GM12878 (cell line): ENCODE data around the gene TMEM135.

Experiments used
- ATF2 ChIP-seq: IDR thresholded peaks from 2 replicates; pipeline ENCODE4 v1.6.1; 2012; ENCODE audit warnings: low read length, inconsistent platforms
- ATF3 ChIP-seq: IDR thresholded peaks from 2 replicates; pipeline ENCODE4 v1.6.1; 2011; ENCODE audit warnings: low read depth, mild to moderate bottlenecking, low read length, moderate library complexity, borderline replicate concordance; ENCODE audit errors: extremely low read depth
- ATF7 ChIP-seq: fragments of 450-650 bp; IDR thresholded peaks from 2 replicates; pipeline ENCODE4 v1.6.1; 2016; ENCODE audit warnings: low read depth, mild to moderate bottlenecking
- CREB1 ChIP-seq: IDR thresholded peaks from 2 replicates; pipeline ENCODE4 v1.6.1; 2012; ENCODE audit warnings: low read depth, mild to moderate bottlenecking, inconsistent platforms
- EP300 ChIP-seq, 2 experiments: fragments of 150-350 bp in 1 of 2; IDR thresholded peaks; 2 replicates each; pipeline ENCODE4 v1.6.1; 2011 to 2012; ENCODE audit warnings: low read depth in 2 of 2, low read length in 2 of 2, borderline replicate concordance in 1 of 2, improper control_type of control experiment in 1 of 2, inconsistent platforms in 1 of 2; ENCODE audit not compliant: control insufficient read depth in 1 of 2
- ETV6 ChIP-seq, 2 experiments: fragments of 450-650 bp in 1 of 2; IDR thresholded peaks in 1 of 2; conservative IDR thresholded peaks in 1 of 2; 2 replicates each; pipeline ENCODE4 v1.6.1; 2014; ENCODE audit warnings: antibody characterized with exemption in 1 of 2, borderline replicate concordance in 1 of 2, low read depth in 1 of 2, mild to moderate bottlenecking in 1 of 2, moderate library complexity in 1 of 2
- NR2C2 ChIP-seq: IDR thresholded peaks from 2 replicates; pipeline ENCODE4 v1.6.1; 2011; ENCODE audit warnings: borderline replicate concordance, low read depth; ENCODE audit not compliant: control insufficient read depth, insufficient read length
- POLR2A ChIP-seq: IDR thresholded peaks from 2 replicates; pipeline ENCODE4 v1.6.1; 2011; ENCODE audit warnings: low read depth, mild to moderate bottlenecking, low read length
- RELA ChIP-seq: fragments of 450-650 bp; IDR thresholded peaks from 2 replicates; pipeline ENCODE4 v1.8.0; 2014; ENCODE audit warnings: borderline replicate concordance; ENCODE audit not compliant: partially characterized antibody
- TF ChIP-seq, protein P1 (sequence below), 3 experiments: IDR thresholded peaks in 2 of 3; conservative IDR thresholded peaks in 1 of 3; 2 replicates each; pipeline ENCODE4 v1.5.1; 2011; ENCODE audit warnings: low read depth in 3 of 3, low read length in 3 of 3, mild to moderate bottlenecking in 3 of 3, control low read depth in 2 of 3, moderate library complexity in 2 of 3, inconsistent platforms in 1 of 3, mixed read lengths in 1 of 3; ENCODE audit not compliant: control insufficient read depth in 2 of 3, insufficient read depth in 1 of 3; ENCODE audit errors: extremely low read depth in 1 of 3
- TF ChIP-seq, protein P2 (sequence below): IDR thresholded peaks from 2 replicates; pipeline ENCODE4 v1.6.1; 2011; ENCODE audit warnings: borderline replicate concordance, low read depth, mild to moderate bottlenecking, moderate library complexity, mixed read lengths, low read length; ENCODE audit not compliant: insufficient read depth; ENCODE audit errors: extremely low read length
- TF ChIP-seq, protein P3 (sequence below): fragments of 450-650 bp; IDR thresholded peaks from 2 replicates; pipeline ENCODE4 v1.6.1; 2017; ENCODE audit warnings: antibody characterized with exemption, mild to moderate bottlenecking, moderate library complexity
- TF ChIP-seq, protein P4 (sequence below): fragments of 450-650 bp; IDR thresholded peaks from 2 replicates; pipeline ENCODE4 v1.6.1; 2017; ENCODE audit warnings: mild to moderate bottlenecking

- TF ChIP-seq ETV6 (conservative IDR thresholded peaks at IDR 0.05 in 1 of 2, IDR thresholded peaks at IDR 0.05 in 1 of 2; ENCODE audit: borderline replicate concordance in 1 of 2, low read depth in 1 of 2) (no peak), ATF7 (no peak), RELA (no peak), EP300 (IDR thresholded peaks at IDR 0.05; ENCODE audit: borderline replicate concordance in 1 of 2, control insufficient read depth in 1 of 2, low read depth in 2 of 2, low read length in 2 of 2) (no peak), ATF3 (no peak), ATF2 (no peak), NR2C2 (no peak), CREB1 (no peak), POLR2A (no peak)
- TF ChIP-seq, protein P1, sequence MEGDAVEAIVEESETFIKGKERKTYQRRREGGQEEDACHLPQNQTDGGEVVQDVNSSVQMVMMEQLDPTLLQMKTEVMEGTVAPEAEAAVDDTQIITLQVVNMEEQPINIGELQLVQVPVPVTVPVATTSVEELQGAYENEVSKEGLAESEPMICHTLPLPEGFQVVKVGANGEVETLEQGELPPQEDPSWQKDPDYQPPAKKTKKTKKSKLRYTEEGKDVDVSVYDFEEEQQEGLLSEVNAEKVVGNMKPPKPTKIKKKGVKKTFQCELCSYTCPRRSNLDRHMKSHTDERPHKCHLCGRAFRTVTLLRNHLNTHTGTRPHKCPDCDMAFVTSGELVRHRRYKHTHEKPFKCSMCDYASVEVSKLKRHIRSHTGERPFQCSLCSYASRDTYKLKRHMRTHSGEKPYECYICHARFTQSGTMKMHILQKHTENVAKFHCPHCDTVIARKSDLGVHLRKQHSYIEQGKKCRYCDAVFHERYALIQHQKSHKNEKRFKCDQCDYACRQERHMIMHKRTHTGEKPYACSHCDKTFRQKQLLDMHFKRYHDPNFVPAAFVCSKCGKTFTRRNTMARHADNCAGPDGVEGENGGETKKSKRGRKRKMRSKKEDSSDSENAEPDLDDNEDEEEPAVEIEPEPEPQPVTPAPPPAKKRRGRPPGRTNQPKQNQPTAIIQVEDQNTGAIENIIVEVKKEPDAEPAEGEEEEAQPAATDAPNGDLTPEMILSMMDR (IDR thresholded peaks at IDR 0.05 in 2 of 3, conservative IDR thresholded peaks at IDR 0.05 in 1 of 3; ENCODE audit: control insufficient read depth in 2 of 3, extremely low read depth in 1 of 3, insufficient read depth in 1 of 3, low read depth in 3 of 3, low read length in 3 of 3) = no peak
- TF ChIP-seq, protein P2, sequence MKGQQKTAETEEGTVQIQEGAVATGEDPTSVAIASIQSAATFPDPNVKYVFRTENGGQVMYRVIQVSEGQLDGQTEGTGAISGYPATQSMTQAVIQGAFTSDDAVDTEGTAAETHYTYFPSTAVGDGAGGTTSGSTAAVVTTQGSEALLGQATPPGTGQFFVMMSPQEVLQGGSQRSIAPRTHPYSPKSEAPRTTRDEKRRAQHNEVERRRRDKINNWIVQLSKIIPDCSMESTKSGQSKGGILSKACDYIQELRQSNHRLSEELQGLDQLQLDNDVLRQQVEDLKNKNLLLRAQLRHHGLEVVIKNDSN = no peak
- TF ChIP-seq, protein P3, sequence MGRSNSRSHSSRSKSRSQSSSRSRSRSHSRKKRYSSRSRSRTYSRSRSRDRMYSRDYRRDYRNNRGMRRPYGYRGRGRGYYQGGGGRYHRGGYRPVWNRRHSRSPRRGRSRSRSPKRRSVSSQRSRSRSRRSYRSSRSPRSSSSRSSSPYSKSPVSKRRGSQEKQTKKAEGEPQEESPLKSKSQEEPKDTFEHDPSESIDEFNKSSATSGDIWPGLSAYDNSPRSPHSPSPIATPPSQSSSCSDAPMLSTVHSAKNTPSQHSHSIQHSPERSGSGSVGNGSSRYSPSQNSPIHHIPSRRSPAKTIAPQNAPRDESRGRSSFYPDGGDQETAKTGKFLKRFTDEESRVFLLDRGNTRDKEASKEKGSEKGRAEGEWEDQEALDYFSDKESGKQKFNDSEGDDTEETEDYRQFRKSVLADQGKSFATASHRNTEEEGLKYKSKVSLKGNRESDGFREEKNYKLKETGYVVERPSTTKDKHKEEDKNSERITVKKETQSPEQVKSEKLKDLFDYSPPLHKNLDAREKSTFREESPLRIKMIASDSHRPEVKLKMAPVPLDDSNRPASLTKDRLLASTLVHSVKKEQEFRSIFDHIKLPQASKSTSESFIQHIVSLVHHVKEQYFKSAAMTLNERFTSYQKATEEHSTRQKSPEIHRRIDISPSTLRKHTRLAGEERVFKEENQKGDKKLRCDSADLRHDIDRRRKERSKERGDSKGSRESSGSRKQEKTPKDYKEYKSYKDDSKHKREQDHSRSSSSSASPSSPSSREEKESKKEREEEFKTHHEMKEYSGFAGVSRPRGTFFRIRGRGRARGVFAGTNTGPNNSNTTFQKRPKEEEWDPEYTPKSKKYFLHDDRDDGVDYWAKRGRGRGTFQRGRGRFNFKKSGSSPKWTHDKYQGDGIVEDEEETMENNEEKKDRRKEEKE = no peak
- TF ChIP-seq, protein P4, sequence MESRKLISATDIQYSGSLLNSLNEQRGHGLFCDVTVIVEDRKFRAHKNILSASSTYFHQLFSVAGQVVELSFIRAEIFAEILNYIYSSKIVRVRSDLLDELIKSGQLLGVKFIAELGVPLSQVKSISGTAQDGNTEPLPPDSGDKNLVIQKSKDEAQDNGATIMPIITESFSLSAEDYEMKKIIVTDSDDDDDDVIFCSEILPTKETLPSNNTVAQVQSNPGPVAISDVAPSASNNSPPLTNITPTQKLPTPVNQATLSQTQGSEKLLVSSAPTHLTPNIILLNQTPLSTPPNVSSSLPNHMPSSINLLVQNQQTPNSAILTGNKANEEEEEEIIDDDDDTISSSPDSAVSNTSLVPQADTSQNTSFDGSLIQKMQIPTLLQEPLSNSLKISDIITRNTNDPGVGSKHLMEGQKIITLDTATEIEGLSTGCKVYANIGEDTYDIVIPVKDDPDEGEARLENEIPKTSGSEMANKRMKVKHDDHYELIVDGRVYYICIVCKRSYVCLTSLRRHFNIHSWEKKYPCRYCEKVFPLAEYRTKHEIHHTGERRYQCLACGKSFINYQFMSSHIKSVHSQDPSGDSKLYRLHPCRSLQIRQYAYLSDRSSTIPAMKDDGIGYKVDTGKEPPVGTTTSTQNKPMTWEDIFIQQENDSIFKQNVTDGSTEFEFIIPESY = no peak
Observed at GRCh38 chr11:86990031-86990430, 47.7 kb upstream of the TMEM135 start.
